Osteoblast (primary cell): ENCODE measurements around the gene CBY1. TPM values are rescaled to one million over a fixed set of nuclear protein-coding genes. Genes with fewer than 3 reads are reported as not detected.

Experiments
- DNase-seq: peaks from one replicate; pipeline ENCODE4 v3.0.0; 2011; ENCODE audit warnings: low spot score, mixed read lengths; ENCODE audit not compliant: insufficient read length; ENCODE audit errors: missing footprints
- H2AFZ ChIP-seq: 2 replicates; pipeline ENCODE4 v1.6.0; 2011; ENCODE audit warnings: mild to moderate bottlenecking, low read length
- H3K27ac ChIP-seq: 2 replicates; pipeline ENCODE4 v1.5.1; 2011; ENCODE audit warnings: mild to moderate bottlenecking, low read depth, low read length, moderate library complexity
- H3K27me3 ChIP-seq: 2 replicates; pipeline ENCODE4 v1.6.0; 2012; ENCODE audit warnings: mild to moderate bottlenecking, control low read depth, inconsistent platforms, low read length, moderate library complexity; ENCODE audit not compliant: insufficient read depth
- H3K36me3 ChIP-seq: 2 replicates; pipeline ENCODE4 v1.5.1; 2011; ENCODE audit warnings: mild to moderate bottlenecking, low read length, control low read depth, moderate library complexity; ENCODE audit not compliant: insufficient read depth
- H3K4me1 ChIP-seq: 2 replicates; pipeline ENCODE4 v1.5.1; 2011; ENCODE audit warnings: mild to moderate bottlenecking, low read length, control low read depth, moderate library complexity; ENCODE audit not compliant: insufficient read depth
- H3K4me2 ChIP-seq: 2 replicates; pipeline ENCODE4 v1.6.0; 2011; ENCODE audit warnings: mild to moderate bottlenecking, low read length; ENCODE audit not compliant: insufficient read depth
- H3K4me3 ChIP-seq: fragments of 200-600 bp; sonication (generic); 3 replicates; pipeline ENCODE4 v1.5.1; 2012; ENCODE audit warnings: mild to moderate bottlenecking, low read length, inconsistent platforms; ENCODE audit not compliant: insufficient read depth
- H3K79me2 ChIP-seq: 2 replicates; pipeline ENCODE4 v1.6.0; 2012; ENCODE audit warnings: mild to moderate bottlenecking, low read length, control low read depth, inconsistent platforms; ENCODE audit not compliant: insufficient read depth
- H3K9me3 ChIP-seq: 2 replicates; pipeline ENCODE4 v1.5.1; 2011; ENCODE audit warnings: low read depth, low read length, control low read depth
- H4K20me1 ChIP-seq: 2 replicates; pipeline ENCODE4 v1.6.0; 2012; ENCODE audit warnings: mild to moderate bottlenecking, low read length, control low read depth; ENCODE audit not compliant: insufficient read depth
- CTCF ChIP-seq: IDR thresholded peaks from 2 replicates; pipeline ENCODE4 v1.5.1; 2011; ENCODE audit warnings: mild to moderate bottlenecking, low read depth, low read length, moderate library complexity; ENCODE audit errors: extremely low read depth
- total RNA-seq: library from RNA; depleted of rRNA; stranded (reverse); fragments of >200 nt; gene quantifications from 2 replicates; pipeline ENCODE4 v1.2.3, GENCODE V29; 2012

CBY1 gene
- total RNA-seq, 1 donor, result 13.8 TPM

GRCh38 chr22:38649841-38650522, 6.5 kb upstream of the CBY1 start:
- Histone ChIP-seq H3K36me3 (no peaks in the 10 kb centered on the region), H4K20me1 (no peaks in the 10 kb centered on the region), H3K27ac (no peak overlapping the region), H3K9me3 (no peaks in the 10 kb centered on the region), H3K4me2 (no peak overlapping the region), H3K4me1 (no peaks in the 10 kb centered on the region), H3K4me3 (no peak overlapping the region), H2AFZ (no peak overlapping the region), H3K27me3 (no peaks in the 10 kb centered on the region), H3K79me2 (no peaks in the 10 kb centered on the region)
- TF ChIP-seq CTCF, result no peak
- DNase-seq, result no peak

GRCh38 chr22:38652859-38653258, 3.6 kb upstream of the CBY1 start:
- H3K4me1 ChIP-seq, result peaks cover 17% of the 10 kb centered on the region
- no peak overlapping the region for H2AFZ ChIP-seq
- H3K4me3 ChIP-seq, result no peak overlapping the region
- H3K27me3 ChIP-seq, result no peaks in the 10 kb centered on the region
- peaks cover 12% of the 10 kb centered on the region for H3K79me2 ChIP-seq
- TF ChIP-seq CTCF, result no peak
- no peaks in the 10 kb centered on the region for H3K36me3 ChIP-seq
- DNase-seq, result no peak
- H4K20me1 ChIP-seq, result no peaks in the 10 kb centered on the region
- H3K9me3 ChIP-seq, result no peaks in the 10 kb centered on the region
- H3K4me2 ChIP-seq, result no peak overlapping the region
- H3K27ac ChIP-seq, result no peak overlapping the region

- H2AFZ ChIP-seq, result no peak overlapping the region
Measured at GRCh38 chr22:38653741-38654140, 2.7 kb upstream of the CBY1 start.

More at GRCh38 chr22:38653741-38654140, 2.7 kb upstream of the CBY1 start:
- no peaks in the 10 kb centered on the region for H4K20me1 ChIP-seq
- H3K4me1 ChIP-seq, result peaks cover 17% of the 10 kb centered on the region
- TF ChIP-seq CTCF, result no peak
- no peaks in the 10 kb centered on the region for H3K9me3 ChIP-seq
- no peak for DNase-seq
- H3K27me3 ChIP-seq, result no peaks in the 10 kb centered on the region
- no peak overlapping the region for H3K4me2 ChIP-seq
- H3K4me3 ChIP-seq, result no peak overlapping the region
- H3K79me2 ChIP-seq, result peaks cover 14% of the 10 kb centered on the region
- H3K36me3 ChIP-seq, result no peaks in the 10 kb centered on the region
- H3K27ac ChIP-seq, result no peak overlapping the region
